ENCODE data around the gene TP53.

Gene TP53

DNA sequence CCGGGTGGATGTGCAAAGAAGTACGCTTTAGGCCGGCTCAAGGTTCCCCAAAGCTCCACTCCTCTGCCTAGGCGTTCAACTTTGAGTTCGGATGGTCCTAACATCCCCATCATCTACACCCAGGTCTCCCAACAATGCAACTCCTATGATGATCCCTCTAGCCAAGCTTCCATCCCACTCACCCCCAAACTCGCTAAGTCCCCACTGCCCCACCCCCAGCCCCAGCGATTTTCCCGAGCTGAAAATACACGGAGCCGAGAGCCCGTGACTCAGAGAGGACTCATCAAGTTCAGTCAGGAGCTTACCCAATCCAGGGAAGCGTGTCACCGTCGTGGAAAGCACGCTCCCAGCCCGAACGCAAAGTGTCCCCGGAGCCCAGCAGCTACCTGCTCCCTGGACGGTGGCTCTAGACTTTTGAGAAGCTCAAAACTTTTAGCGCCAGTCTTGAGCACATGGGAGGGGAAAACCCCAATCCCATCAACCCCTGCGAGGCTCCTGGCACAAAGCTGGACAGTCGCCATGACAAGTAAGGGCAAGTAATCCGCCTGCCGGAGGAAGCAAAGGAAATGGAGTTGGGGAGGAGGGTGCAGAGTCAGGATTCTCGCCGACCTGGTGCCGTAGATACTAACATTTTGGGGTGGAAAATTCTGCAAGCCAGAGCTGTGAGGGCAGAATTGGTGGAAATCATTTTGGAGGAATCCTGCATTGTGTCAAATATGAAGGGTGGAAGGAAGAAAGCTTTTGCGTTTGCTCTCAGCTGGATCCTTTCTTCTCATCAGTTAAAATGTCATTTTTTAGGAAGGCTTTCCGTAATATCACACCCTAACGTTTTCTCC is at the start of gene TP53:
Gene TP53 (minus strand): TSS at position 419 of the 836 bp plus-strand sequence. CDS start 10,896 bp downstream, outside the sequence.
- peak within 1 kb of the TSS; percentile 98 for H3K27ac Mint-ChIP-seq
- H3K4me3 Mint-ChIP-seq: peak within 1 kb of the TSS; percentile 98
- peaks cover 47% of the 10 kb centered on the region for H3K4me1 Mint-ChIP-seq (ENCODE audit: low read depth)
- H3K27me3 Mint-ChIP-seq: no peaks in the 10 kb centered on the region
- H3K36me3 Mint-ChIP-seq (ENCODE audit: low read depth): peaks cover 71% of the 10 kb centered on the region
- intact Hi-C loops (cut with micrococcal nuclease): loop anchor here (5.0 kb wide), 1 partner anchor 115 kb away; no protein-coding TSS in a partner anchor
- H3K9me3 Mint-ChIP-seq: no peaks in the 10 kb centered on the region

GRCh38 chr17:7732981-7733539 is 45.8 kb upstream of the TP53 start:
- H3K36me3 Mint-ChIP-seq (ENCODE audit: low read depth): no peaks in the 10 kb centered on the region
- no peak overlapping the region for H3K4me3 Mint-ChIP-seq
- H3K4me1 Mint-ChIP-seq (ENCODE audit: low read depth): peaks cover 15% of the 10 kb centered on the region
- H3K9me3 Mint-ChIP-seq: no peaks in the 10 kb centered on the region
- intact Hi-C loops (cut with micrococcal nuclease): no loop called here
- no peak overlapping the region for H3K27ac Mint-ChIP-seq
- H3K27me3 Mint-ChIP-seq: peaks cover 19% of the 10 kb centered on the region

DNA sequence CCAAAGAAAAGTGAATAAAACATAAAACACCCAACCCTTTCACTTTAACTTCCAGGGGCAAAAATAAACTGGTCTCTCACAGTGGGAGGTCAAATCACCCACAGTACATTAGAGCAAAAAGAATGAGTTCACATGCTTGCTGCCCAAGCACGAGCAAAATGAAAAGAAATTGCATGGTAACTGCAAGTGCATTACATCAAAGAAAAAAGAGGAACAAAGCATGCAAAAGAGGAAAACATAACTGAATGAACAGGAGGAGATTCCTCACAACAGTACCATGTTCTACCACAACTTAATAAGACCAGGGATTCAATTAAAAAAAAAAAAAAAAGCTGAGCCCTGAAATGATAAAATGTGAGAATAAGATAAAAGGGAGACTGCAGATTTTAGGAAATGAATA is 42.5 kb upstream of the TP53 start:
- H3K27me3 Mint-ChIP-seq: peaks cover 9% of the 10 kb centered on the region
- no peaks in the 10 kb centered on the region for H3K36me3 Mint-ChIP-seq (ENCODE audit: low read depth)
- peaks cover 15% of the 10 kb centered on the region for H3K4me1 Mint-ChIP-seq (ENCODE audit: low read depth)
- no peak overlapping the region for H3K4me3 Mint-ChIP-seq
- peak overlapping the region; percentile 69 for H3K27ac Mint-ChIP-seq
- intact Hi-C loops (cut with micrococcal nuclease): no loop called here
- no peaks in the 10 kb centered on the region for H3K9me3 Mint-ChIP-seq

- H3K4me1 Mint-ChIP-seq (ENCODE audit: low read depth): peaks cover 15% of the 10 kb centered on the region
- H3K27me3 Mint-ChIP-seq: peaks cover 11% of the 10 kb centered on the region
- intact Hi-C loops (cut with micrococcal nuclease): no loop called here
- no peak overlapping the region for H3K4me3 Mint-ChIP-seq
- H3K9me3 Mint-ChIP-seq: no peaks in the 10 kb centered on the region
- H3K36me3 Mint-ChIP-seq (ENCODE audit: low read depth): no peaks in the 10 kb centered on the region
- no peak overlapping the region for H3K27ac Mint-ChIP-seq
Measured at GRCh38 chr17:7727886-7728285, 40.6 kb upstream of the TP53 start.

GRCh38 chr17:7721612-7722011 is 34.3 kb upstream of the TP53 start:
- Mint-ChIP-seq H3K4me1 (ENCODE audit: low read depth) (peaks cover 20% of the 10 kb centered on the region), H3K36me3 (ENCODE audit: low read depth) (no peaks in the 10 kb centered on the region), H3K27ac (no peak overlapping the region), H3K9me3 (no peaks in the 10 kb centered on the region), H3K27me3 (peaks cover 63% of the 10 kb centered on the region), H3K4me3 (no peak overlapping the region)
- intact Hi-C loops (cut with micrococcal nuclease): no loop called here

DNA sequence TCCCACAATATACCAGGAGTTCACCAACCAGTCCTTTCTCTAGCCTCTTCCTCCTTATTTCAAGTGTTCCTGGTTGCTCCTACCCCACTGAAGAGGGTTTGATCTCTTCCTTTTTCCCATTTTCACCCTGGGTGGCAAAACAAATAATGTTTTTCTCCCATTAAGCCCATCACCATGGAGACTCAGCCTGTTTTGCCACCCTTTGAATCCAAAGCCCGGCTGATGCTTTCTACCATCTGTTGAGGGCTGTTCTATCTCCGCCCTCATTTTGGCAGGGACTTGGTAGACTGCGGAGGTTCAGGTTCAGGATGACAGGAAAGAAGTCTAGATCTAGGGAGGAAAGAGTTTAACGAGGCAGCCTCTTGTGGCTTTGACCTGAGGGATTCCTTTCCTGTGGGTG is 32.8 kb upstream of the TP53 start:
- H3K27me3 Mint-ChIP-seq: peaks cover 78% of the 10 kb centered on the region
- intact Hi-C loops (cut with micrococcal nuclease): no loop called here

DNA sequence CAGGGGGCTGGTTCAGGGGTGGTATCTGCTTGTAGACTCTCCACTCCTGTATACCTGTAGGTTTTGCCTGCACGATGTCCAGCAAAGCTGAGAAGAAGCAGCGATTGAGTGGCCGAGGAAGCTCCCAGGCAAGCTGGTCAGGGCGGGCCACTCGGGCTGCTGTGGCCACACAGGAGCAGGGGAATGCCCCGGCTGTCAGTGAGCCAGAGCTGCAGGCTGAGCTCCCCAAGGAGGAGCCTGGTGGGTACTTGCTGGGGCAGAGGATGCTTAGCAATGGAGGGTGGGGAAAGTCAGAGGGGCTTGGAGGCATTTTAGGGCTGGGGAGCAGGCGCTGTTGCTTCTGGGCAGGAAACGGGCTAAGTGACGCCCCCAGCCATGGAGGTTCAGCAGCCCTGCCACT is 32.4 kb upstream of the TP53 start:
- intact Hi-C loops (cut with micrococcal nuclease): no loop called here
- Mint-ChIP-seq H3K27ac (no peak overlapping the region), H3K36me3 (ENCODE audit: low read depth) (no peaks in the 10 kb centered on the region), H3K4me1 (ENCODE audit: low read depth) (peaks cover 26% of the 10 kb centered on the region), H3K4me3 (no peak overlapping the region), H3K9me3 (no peaks in the 10 kb centered on the region), H3K27me3 (peaks cover 81% of the 10 kb centered on the region)

More for the DNA sequence above, 32.8 kb upstream of the TP53 start:
- Mint-ChIP-seq H3K36me3 (ENCODE audit: low read depth) (no peaks in the 10 kb centered on the region), H3K9me3 (no peaks in the 10 kb centered on the region), H3K27ac (no peak overlapping the region), H3K4me3 (no peak overlapping the region), H3K4me1 (ENCODE audit: low read depth) (peaks cover 26% of the 10 kb centered on the region)

DNA sequence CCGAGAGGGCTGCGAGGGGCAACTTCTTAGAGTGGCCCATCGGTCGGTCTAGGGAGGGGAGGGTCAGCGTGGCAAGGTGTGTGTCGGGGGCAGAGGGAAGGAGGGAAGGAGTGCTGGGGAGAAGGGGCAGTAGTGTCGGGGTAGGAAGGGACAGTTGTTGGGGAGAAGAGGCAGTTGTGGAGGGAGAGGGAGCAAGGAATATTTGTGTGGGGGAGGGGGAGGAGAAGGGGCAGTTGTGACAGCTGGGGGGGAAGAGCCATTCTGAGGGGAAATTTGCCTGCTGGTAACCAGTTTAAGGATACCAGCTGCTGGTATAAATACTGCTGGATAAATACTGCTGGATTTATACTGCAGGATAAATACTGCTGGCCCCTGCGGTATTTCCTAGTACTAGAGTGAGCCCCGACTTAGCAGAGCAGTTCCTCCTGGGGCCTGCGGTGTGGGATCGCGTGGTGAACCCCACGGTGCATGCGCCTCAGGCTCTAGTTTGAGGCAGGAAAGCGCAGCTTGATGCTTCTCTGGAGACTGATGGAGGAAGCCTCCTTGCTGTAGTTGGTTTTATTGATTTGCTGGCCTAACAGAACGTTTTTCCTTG is 30.6 kb upstream of the TP53 start:
- Mint-ChIP-seq H3K27me3 (peaks cover 85% of the 10 kb centered on the region), H3K4me1 (ENCODE audit: low read depth) (peaks cover 33% of the 10 kb centered on the region), H3K27ac (peak overlapping the region; percentile 62), H3K4me3 (peak overlapping the region; percentile 76), H3K36me3 (ENCODE audit: low read depth) (no peaks in the 10 kb centered on the region), H3K9me3 (no peaks in the 10 kb centered on the region)
- intact Hi-C loops (cut with micrococcal nuclease): no loop called here

DNA sequence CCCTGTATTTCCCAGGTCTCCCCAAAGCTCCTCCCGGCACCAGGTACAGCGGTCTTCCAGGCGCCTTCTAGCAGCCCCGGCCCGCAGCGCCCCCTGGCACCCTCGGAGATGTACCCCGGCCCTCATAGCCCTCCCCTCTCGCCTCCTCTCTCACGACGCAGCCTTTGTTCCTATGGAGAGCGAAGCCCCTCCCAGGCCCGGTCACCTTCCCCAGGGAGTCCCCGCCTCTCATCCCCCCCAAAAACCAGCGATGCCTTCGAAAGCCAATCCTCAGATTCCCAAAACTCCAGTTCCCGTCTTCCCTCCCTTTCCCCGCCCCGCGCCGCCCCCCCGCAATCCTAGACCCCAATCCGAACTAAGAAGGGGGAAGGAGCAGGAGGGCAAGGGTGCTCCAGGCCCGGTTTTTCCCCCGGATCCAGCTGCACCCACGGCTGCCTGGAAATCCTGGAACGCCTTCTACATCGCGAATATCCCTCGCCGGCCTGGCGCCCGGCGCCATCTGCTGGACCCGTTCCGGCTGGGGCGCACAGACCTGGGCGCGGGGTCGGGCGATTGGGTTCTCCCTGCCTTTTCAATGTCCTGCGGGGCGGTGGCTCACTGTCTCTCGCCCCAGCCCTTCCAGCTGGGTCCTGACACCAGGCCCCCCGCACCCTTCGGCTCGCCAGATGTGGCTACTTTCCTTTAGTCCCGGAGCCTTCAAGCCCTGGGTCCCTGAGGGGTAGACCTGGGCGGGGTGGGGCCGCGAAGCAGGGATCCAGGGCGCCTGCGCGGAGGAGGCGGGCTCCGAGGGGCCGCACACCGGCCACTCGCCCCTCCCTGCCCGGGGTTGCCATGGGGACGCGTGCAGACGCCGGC is 29.8 kb upstream of the TP53 start, which contains the start of gene DNAH2:
Gene DNAH2 (plus strand): TSS at position 844 of the 855 bp plus-strand sequence. CDS start 1,991 bp downstream, outside the sequence.
- Mint-ChIP-seq H3K27ac (peak within 1 kb of the TSS; percentile 62), H3K27me3 (peaks cover 87% of the 10 kb centered on the region), H3K4me1 (ENCODE audit: low read depth) (peaks cover 33% of the 10 kb centered on the region), H3K4me3 (peak within 1 kb of the TSS; percentile 76), H3K36me3 (ENCODE audit: low read depth) (no peaks in the 10 kb centered on the region), H3K9me3 (no peaks in the 10 kb centered on the region)
- intact Hi-C loops (cut with micrococcal nuclease): no loop called here

DNA sequence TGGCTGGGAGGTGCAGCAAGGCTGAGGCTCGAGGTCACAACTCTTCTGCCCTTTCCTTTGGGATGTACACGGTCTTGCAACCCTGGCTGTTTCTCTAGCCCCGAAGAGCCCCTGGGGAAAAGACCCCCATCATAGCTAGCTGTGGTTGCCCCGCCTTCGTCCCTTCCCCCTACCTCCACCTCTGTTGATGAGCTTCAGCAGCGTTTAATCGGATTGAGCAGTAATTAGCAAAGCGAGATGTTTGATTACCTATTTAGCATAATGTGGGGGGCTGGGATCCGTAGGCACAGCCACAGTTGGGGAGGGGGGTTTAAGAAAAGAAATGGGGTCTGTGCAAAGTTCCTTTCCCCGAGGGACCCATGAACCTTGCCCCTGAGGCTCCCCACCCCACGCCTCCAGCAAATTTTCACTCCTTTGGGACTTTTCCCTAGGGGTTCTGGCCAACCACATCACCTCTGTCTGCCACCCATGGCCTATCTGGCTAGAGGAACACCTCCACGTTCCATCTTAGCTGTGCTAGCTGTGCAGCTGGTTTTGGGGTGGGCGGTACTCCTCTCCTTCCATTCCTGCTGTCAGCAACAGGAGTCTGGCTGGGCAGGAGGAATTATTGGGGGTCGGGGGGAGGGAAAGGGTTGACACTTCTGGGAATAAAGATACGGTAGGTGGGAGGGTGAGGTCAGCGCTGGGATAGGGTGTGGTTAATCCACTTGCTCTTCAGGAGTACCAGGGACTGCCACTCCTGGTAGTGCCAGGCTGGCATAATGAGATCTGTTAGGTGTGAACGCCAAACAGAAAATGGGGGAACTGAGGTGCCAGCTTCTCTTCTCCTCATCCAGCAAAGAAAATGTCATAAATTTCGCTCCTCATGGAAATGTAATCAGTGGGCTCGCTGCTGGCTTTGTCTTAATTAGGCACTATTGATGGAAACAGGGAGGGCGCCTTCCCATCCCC is 28.9 kb upstream of the TP53 start:
- Mint-ChIP-seq H3K4me1 (ENCODE audit: low read depth) (peaks cover 39% of the 10 kb centered on the region), H3K4me3 (peak overlapping the region; percentile 76), H3K27me3 (peaks cover 88% of the 10 kb centered on the region), H3K9me3 (peaks cover 1% of the 10 kb centered on the region), H3K27ac (peak overlapping the region; percentile 62), H3K36me3 (ENCODE audit: low read depth) (no peaks in the 10 kb centered on the region)
- intact Hi-C loops (cut with micrococcal nuclease): no loop called here

- peaks cover 81% of the 10 kb centered on the region for H3K27me3 Mint-ChIP-seq
- H3K27ac Mint-ChIP-seq: no peak overlapping the region
- intact Hi-C loops (cut with micrococcal nuclease): no loop called here
- no peak overlapping the region for H3K4me3 Mint-ChIP-seq
- peaks cover 8% of the 10 kb centered on the region for H3K9me3 Mint-ChIP-seq
- no peaks in the 10 kb centered on the region for H3K36me3 Mint-ChIP-seq (ENCODE audit: low read depth)
- peaks cover 51% of the 10 kb centered on the region for H3K4me1 Mint-ChIP-seq (ENCODE audit: low read depth)
Measured at GRCh38 chr17:7714721-7715594, 27.7 kb upstream of the TP53 start.

DNA sequence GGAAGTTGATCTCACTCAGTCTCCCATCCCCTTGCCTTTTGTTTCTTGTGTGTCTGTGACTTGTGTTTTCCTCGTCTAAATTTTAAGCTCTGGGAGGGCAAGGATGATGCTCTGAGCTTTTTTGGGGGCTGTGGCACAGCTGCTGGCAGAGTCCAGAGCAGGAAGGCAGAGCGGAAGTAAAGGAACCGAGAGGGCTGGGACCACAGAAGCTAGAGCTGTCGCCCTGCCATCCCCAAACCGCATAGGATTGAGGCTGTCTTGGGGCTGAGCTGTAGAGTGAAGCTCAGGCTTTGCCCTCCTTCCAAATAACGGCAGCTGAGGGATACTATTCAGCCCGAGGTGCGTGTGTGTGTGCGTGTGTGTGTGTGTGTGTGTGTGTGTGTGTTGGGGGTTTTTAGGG is 26.5 kb upstream of the TP53 start:
- H3K27me3 Mint-ChIP-seq: peaks cover 74% of the 10 kb centered on the region
- peaks cover 8% of the 10 kb centered on the region for H3K9me3 Mint-ChIP-seq
- no peak overlapping the region for H3K27ac Mint-ChIP-seq
- H3K4me1 Mint-ChIP-seq (ENCODE audit: low read depth): peaks cover 55% of the 10 kb centered on the region
- intact Hi-C loops (cut with micrococcal nuclease): no loop called here
- H3K36me3 Mint-ChIP-seq (ENCODE audit: low read depth): no peaks in the 10 kb centered on the region
- no peak overlapping the region for H3K4me3 Mint-ChIP-seq
